AG04449 (cell line): Measurements from ENCODE around the gene LCA5.

Experiments
- CTCF ChIA-PET: fragments of 350-600 bp; formaldehyde crosslinking; extraction: SDS; loops from one replicate; lab custom pipeline; 2021; ENCODE audit warnings: antibody characterized with exemption; lab: Yijun Ruan, JAX
- POLR2A ChIA-PET: fragments of 400-600, 350-600 bp; formaldehyde crosslinking; extraction: SDS; loops from one replicate; lab custom pipeline; 2020; ENCODE audit warnings: antibody characterized with exemption, inconsistent platforms; lab: Yijun Ruan, JAX
- DNase-seq: peaks from one replicate; pipeline ENCODE4 v3.0.0-alpha.2; 2010; ENCODE audit warnings: low read depth, low spot score
- H3K4me3 ChIP-seq: 2 replicates; pipeline ENCODE4 v1.5.1; 2011; ENCODE audit warnings: low read depth, mild to moderate bottlenecking, control low read depth, low read length
- TF ChIP-seq, protein P1 (sequence below): IDR thresholded peaks from one replicate; pipeline ENCODE4 v1.5.1; 2011; ENCODE audit warnings: mild to moderate bottlenecking, moderate library complexity, low read length, control low read depth, inconsistent platforms; ENCODE audit not compliant: insufficient read depth; ENCODE audit errors: missing control alignments

Gene LCA5

DNA sequence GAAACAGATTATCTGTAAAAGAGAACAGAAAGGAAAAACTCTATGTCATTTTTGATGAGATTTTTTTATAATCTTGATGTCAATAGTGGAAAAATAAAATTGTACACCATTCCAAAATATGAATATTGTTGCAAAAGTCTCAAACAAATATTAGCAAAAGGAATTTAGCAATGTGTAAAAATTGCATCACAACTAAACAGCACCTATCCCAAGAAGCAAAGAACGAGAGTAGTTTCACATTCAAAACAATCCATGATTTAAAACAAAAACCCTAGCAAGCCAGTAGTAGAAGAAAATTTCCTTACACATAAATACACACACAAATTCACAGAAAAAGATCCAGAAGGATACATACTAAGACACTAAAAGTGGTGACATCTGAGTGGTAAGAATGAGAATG, 38.4 kb downstream of the LCA5 start:
- CTCF ChIA-PET, result no interaction called here
- TF ChIP-seq, protein P1, sequence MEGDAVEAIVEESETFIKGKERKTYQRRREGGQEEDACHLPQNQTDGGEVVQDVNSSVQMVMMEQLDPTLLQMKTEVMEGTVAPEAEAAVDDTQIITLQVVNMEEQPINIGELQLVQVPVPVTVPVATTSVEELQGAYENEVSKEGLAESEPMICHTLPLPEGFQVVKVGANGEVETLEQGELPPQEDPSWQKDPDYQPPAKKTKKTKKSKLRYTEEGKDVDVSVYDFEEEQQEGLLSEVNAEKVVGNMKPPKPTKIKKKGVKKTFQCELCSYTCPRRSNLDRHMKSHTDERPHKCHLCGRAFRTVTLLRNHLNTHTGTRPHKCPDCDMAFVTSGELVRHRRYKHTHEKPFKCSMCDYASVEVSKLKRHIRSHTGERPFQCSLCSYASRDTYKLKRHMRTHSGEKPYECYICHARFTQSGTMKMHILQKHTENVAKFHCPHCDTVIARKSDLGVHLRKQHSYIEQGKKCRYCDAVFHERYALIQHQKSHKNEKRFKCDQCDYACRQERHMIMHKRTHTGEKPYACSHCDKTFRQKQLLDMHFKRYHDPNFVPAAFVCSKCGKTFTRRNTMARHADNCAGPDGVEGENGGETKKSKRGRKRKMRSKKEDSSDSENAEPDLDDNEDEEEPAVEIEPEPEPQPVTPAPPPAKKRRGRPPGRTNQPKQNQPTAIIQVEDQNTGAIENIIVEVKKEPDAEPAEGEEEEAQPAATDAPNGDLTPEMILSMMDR, result no peak
- H3K4me3 ChIP-seq, result no peak overlapping the region
- no peak for DNase-seq
- POLR2A ChIA-PET, result no interaction called here

DNA sequence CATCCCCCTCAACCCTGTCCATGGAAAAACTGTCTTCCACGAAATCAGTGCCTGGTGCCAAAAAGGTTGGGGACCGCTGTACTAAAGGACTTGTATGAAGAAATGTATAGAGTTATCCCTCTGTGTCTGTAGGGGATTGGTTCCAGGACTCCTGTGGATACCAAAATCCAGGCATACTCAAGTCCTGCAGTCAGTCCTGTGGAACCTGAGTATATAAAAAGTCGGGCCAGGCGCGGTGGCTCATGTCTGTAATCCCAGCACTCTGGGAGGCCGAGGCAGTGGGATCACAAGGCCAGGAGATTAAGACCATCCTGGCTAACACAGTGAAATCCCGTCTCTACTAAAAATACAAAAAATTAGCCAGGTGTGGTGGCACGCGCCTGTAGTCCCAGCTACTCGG, 42.0 kb downstream of the LCA5 start:
- TF ChIP-seq, protein P1, result no peak
- ChIA-PET POLR2A (no interaction called here), CTCF (no interaction called here)
- no peak for DNase-seq
- H3K4me3 ChIP-seq, result no peak overlapping the region

DNA sequence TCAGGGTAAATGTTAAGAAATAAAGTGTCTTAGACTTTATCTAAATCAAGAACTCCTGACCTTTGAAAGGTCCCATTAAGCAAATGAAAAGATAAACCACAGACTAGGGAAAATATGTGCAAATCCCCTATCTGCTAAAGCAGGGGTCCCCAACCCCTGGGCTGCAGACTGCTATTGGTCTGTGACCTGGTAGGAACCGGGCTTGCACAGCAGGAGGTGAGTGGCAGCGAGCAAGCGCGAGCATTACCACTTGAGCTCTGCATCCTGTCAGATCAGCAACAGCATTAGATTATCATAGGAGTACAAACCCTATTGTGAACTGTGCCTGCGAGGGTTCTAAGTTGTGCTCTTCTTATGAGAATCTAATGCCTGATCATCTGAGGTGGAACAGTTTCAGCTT, 42.4 kb downstream of the LCA5 start:
- CTCF ChIA-PET, result no interaction called here
- TF ChIP-seq, protein P1, result no peak
- H3K4me3 ChIP-seq, result no peak overlapping the region
- POLR2A ChIA-PET, result no interaction called here
- DNase-seq, result no peak

DNA sequence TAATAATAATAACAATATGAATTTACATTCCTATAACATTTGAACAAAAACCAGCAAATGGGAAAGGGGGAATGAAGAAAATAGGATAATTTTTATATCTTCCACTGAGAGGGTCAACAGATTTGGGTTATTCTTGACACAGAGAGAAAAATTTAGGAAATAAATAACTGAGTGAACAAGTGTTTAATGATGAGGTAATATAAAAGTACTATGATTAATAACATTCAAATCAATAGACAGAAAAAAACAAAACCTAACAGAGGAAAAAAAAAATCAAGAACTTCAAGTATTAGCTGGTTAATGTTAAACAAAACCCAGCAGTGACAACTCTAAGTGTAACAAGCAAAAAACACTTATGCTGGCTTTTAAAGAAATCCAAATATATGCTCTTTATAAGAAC, 66.5 kb downstream of the LCA5 start:
- H3K4me3 ChIP-seq, result no peak overlapping the region
- TF ChIP-seq, protein P1, result no peak
- no peak for DNase-seq
- ChIA-PET POLR2A (no interaction called here), CTCF (no interaction called here)

DNA sequence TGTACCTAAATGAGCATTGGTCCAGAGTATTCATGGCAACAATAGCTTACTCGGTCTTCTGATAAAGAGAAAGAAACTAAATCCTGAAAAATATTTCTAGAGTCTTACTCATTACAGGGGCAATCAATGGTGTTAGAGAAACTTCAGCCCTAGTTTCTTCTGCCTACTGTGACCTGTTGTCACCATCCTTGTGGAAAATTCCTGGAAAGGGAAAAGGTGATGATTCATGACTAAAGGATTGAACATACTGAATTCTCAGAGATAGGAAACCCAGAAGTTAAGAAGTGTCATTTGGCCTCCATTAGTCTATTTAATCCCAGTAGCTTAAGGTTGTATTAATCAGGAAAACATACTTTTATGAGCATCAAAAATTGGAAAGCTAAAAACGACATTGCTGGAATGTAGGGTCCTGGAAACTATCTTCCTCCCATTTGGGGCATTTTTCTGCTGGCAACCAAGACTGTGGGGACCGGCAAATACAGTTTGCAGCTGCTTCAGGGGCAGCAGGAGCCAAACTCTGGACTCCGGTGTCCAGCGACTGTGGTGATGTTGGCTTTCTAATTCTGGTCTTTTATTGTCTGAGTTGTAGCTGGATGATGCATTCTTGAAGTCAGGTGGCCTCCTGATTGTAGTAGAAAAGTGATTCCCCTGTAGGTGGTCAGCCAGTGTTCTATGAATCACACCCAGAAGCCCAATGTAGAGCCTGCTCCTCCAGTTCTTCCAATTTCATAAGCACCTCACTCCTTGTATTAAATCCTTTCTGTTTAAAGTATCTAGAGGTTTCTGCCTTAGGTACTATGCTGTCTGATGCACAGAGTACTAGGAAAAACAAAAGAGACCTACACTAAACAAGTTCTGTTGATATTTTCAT, 67.6 kb downstream of the LCA5 start:
- ChIA-PET POLR2A (no interaction called here), CTCF (no interaction called here)

DNA sequence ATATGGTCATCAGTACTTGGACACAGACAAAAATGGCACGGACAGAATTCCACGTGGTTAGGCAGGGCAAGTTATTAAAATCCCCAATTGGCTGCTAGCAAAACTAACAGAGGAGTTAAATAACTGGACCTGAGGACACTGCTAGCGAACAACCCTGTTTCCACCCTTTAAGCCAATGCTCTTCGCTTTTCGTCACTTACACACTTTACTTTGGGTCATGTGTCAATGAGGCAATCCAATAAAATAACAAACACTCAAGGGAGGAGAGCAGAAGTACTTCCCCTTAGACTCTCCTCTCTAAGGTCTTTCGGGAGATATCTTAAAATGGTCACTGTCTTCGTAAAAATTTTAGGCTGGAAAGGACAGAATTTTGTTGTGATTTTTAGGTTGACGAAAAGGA, 68.6 kb downstream of the LCA5 start:
- CTCF ChIA-PET, result no interaction called here
- POLR2A ChIA-PET, result no interaction called here
- no peak overlapping the region for H3K4me3 ChIP-seq
- TF ChIP-seq, protein P1, result no peak
- no peak for DNase-seq

More for the DNA sequence above, 67.6 kb downstream of the LCA5 start:
- no peak for DNase-seq
- TF ChIP-seq, protein P1, result no peak
- no peak overlapping the region for H3K4me3 ChIP-seq
